ENCODE data around the gene TSPAN15.

The TSPAN15 gene

GRCh38 chr10:69437321-69438259 lies 13.7 kb upstream of the TSPAN15 start:
- TF ChIP-seq CTCF (IDR thresholded peaks at IDR 0.05) (no peak), ZFX (IDR thresholded peaks at IDR 0.05; ENCODE audit: borderline replicate concordance) (no peak)
- H3K27ac ChIP-seq: peak overlapping the region; percentile 63

GRCh38 chr10:69438536-69439349 lies 12.5 kb upstream of the TSPAN15 start:
- TF ChIP-seq CTCF (IDR thresholded peaks at IDR 0.05) (no peak), ZFX (IDR thresholded peaks at IDR 0.05; ENCODE audit: borderline replicate concordance) (no peak)
- peak overlapping the region; percentile 63 for H3K27ac ChIP-seq

GRCh38 chr10:69439350-69439739 lies 11.9 kb upstream of the TSPAN15 start:
- TF ChIP-seq ZFX (IDR thresholded peaks at IDR 0.05; ENCODE audit: borderline replicate concordance) (no peak), CTCF (IDR thresholded peaks at IDR 0.05) (no peak)
- H3K27ac ChIP-seq: peak overlapping the region; percentile 63

GRCh38 chr10:69439813-69440506 lies 11.3 kb upstream of the TSPAN15 start:
- TF ChIP-seq CTCF (IDR thresholded peaks at IDR 0.05): no peak
- no peak for TF ChIP-seq ZFX (IDR thresholded peaks at IDR 0.05; ENCODE audit: borderline replicate concordance)
- peak overlapping the region; percentile 63; the same call in 1 of the 2 replicates for H3K27ac ChIP-seq

GRCh38 chr10:69443354-69443753 lies 7.9 kb upstream of the TSPAN15 start:
- H3K27ac ChIP-seq: no peak overlapping the region
- TF ChIP-seq ZFX (IDR thresholded peaks at IDR 0.05; ENCODE audit: borderline replicate concordance): no peak
- no peak for TF ChIP-seq CTCF (IDR thresholded peaks at IDR 0.05)

- TF ChIP-seq ZFX (IDR thresholded peaks at IDR 0.05; ENCODE audit: borderline replicate concordance) (no peak), CTCF (IDR thresholded peaks at IDR 0.05) (no peak)
- no peak overlapping the region for H3K27ac ChIP-seq
Measured at GRCh38 chr10:69445041-69445440, 6.2 kb upstream of the TSPAN15 start.

Measured in 22Rv1 (cell line).